Measurements from ENCODE around the gene ITPR1. TPM values are rescaled to one million over a fixed set of nuclear protein-coding genes. Genes with fewer than 3 reads are reported as not detected.

ITPR1 gene
- total RNA-seq, 2 donors from 2014 or later: 254 to 283 TPM

DNA sequence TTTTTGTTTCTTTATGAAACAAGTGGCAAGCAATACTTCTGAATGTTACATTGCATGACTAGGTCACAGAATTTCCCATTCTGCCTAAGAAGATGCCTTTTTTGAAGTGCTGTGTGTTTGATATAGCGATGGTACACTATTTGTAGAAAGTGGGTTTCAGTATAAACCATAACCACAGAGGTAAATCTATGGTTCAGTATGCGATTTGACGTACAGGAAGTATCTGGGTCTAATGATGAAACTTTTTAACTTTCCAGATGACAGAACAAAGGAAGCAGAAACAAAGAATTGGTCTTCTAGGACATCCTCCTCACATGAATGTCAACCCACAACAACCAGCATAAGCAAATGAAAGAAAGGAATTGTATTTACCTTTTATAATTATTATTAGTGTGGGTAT is 352.7 kb downstream of the ITPR1 start:
- H3K27ac ChIP-seq: no peak overlapping the region
- DNase-seq (ENCODE audit: low spot score): no peak
- H3K4me3 ChIP-seq: no peak overlapping the region
- H3K9me3 ChIP-seq: no peaks in the 10 kb centered on the region
- H3K27me3 ChIP-seq (replicated peaks; ENCODE audit: insufficient read depth): no peaks in the 10 kb centered on the region
- H3K36me3 ChIP-seq: no peaks in the 10 kb centered on the region
- TF ChIP-seq, protein P1, sequence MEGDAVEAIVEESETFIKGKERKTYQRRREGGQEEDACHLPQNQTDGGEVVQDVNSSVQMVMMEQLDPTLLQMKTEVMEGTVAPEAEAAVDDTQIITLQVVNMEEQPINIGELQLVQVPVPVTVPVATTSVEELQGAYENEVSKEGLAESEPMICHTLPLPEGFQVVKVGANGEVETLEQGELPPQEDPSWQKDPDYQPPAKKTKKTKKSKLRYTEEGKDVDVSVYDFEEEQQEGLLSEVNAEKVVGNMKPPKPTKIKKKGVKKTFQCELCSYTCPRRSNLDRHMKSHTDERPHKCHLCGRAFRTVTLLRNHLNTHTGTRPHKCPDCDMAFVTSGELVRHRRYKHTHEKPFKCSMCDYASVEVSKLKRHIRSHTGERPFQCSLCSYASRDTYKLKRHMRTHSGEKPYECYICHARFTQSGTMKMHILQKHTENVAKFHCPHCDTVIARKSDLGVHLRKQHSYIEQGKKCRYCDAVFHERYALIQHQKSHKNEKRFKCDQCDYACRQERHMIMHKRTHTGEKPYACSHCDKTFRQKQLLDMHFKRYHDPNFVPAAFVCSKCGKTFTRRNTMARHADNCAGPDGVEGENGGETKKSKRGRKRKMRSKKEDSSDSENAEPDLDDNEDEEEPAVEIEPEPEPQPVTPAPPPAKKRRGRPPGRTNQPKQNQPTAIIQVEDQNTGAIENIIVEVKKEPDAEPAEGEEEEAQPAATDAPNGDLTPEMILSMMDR (IDR thresholded peaks at IDR 0.05): no peak
- no peak for ATAC-seq (ENCODE audit: insufficient number of reproducible peaks, low FRiP score, low read depth)
- H3K4me1 ChIP-seq (ENCODE audit: control insufficient read depth in 1 of 2, low read depth in 2 of 2): peaks cover 0 to 10% of the 10 kb centered on the region in 2 donors

DNA sequence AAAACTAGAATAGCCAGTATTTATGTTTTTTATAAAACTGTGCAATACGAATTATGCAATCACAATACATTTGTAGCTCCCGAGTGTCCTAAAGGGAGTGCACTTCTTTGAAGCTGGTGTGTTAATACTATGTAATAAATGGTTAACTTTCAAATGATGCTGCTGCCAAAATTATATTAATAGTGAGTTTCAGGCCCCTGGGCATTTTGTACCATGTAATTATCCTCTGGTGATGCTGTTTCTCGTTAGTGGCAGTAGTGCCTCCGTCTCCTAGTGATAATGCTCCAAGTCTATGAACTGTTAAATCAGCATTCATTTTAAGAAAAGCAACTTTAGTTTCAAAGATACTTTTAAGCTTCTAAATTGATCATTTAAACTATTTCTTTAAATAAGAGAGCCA is 353.4 kb downstream of the ITPR1 start:
- no peak for ATAC-seq (ENCODE audit: insufficient number of reproducible peaks, low FRiP score, low read depth)
- H3K4me1 ChIP-seq (ENCODE audit: control insufficient read depth in 1 of 2, low read depth in 2 of 2): peaks cover 0 to 10% of the 10 kb centered on the region in 2 donors
- TF ChIP-seq, protein P1 (IDR thresholded peaks at IDR 0.05): no peak

DNA sequence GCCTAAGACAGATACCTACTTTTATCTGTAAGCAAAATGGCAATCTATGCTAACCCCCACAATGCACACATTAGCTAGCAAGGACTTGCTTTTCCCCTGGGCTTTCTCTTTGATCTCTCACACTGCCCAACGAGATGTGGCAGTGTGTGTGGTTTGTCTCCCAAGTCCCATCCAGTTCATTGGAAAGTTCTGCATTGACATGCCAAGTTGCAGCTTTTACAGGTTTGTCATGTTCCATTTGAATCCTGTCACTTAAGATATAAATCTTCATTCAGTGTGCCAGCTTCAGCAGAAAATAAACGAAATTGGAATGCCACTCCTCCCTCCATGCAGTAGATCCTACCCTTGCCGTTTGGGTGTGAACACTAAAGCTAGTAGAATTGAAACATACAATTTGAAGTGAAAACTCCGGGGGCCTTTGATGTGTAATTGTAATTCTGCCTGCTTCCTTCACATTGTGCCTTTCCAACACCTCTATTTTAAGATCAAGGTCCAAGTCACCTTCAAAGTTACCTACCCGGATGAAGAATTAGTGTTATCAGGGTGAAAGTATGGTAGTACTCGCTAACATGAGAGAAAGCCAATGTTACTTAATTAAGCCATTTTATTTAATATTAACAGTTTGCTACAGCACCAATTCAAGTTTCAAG is 355.2 kb downstream of the ITPR1 start:
- peaks cover 0 to 11% of the 10 kb centered on the region in 2 donors for H3K4me1 ChIP-seq (ENCODE audit: control insufficient read depth in 1 of 2, low read depth in 2 of 2)
- ATAC-seq (ENCODE audit: insufficient number of reproducible peaks, low FRiP score, low read depth) (no peak), DNase-seq (ENCODE audit: low spot score) (no peak)
- TF ChIP-seq, protein P1 (IDR thresholded peaks at IDR 0.05): no peak
- H3K27me3 ChIP-seq (replicated peaks; ENCODE audit: insufficient read depth): no peaks in the 10 kb centered on the region
- no peaks in the 10 kb centered on the region for H3K36me3 ChIP-seq
- H3K4me3 ChIP-seq: no peak overlapping the region
- H3K9me3 ChIP-seq: no peaks in the 10 kb centered on the region
- H3K27ac ChIP-seq: no peak overlapping the region

More for the DNA sequence above, 353.4 kb downstream of the ITPR1 start:
- Histone ChIP-seq H3K27me3 (replicated peaks; ENCODE audit: insufficient read depth) (no peaks in the 10 kb centered on the region), H3K36me3 (no peaks in the 10 kb centered on the region), H3K9me3 (no peaks in the 10 kb centered on the region), H3K27ac (no peak overlapping the region), H3K4me3 (no peak overlapping the region)
- DNase-seq (ENCODE audit: low spot score): no peak

DNA sequence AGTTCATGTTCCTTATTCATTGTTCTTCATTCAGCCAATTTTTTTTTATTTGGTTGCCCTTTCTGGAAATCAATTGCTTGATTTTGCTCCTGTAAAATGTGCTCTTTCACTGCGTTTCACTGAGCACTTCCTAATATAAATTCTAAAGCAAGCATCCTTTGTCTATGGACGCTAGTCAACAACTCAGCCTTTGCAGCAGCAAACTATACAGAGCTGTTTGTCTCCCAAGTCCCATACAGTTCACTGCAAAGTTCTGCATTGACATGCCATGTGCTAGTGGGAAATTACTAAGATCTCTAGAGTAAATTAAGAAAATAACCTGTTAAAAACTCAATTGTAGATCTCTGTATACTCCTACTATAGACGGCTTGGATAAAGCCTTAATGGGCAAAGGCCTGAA is 356.0 kb downstream of the ITPR1 start:
- no peaks in the 10 kb centered on the region for H3K36me3 ChIP-seq
- H3K27ac ChIP-seq: no peak overlapping the region

DNA sequence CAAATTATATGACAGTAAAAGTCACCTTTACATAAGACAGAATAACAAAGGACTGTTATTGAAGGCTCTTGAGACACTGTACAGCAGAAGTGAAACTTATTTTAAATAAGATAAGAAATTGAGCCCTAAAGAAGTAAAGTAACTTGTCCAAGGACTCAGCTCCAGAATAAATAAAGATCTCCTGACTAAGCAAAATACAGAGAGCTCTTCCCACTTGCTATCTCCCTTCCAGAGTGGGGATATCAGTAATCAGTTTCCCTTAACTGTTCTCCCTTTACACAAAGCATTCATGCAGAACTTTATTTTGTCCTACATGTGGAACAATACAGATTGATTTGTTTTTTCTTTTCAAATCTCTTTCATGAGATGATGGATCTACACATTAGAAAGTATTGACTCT is 356.6 kb downstream of the ITPR1 start:
- H3K4me3 ChIP-seq: no peak overlapping the region
- DNase-seq (ENCODE audit: low spot score) (no peak), ATAC-seq (ENCODE audit: insufficient number of reproducible peaks, low FRiP score, low read depth) (no peak)
- H3K27me3 ChIP-seq (replicated peaks; ENCODE audit: insufficient read depth): no peaks in the 10 kb centered on the region
- peaks cover 3 to 17% of the 10 kb centered on the region in 2 donors for H3K4me1 ChIP-seq (ENCODE audit: control insufficient read depth in 1 of 2, low read depth in 2 of 2)
- H3K9me3 ChIP-seq: no peaks in the 10 kb centered on the region
- H3K27ac ChIP-seq: no peak overlapping the region
- no peaks in the 10 kb centered on the region for H3K36me3 ChIP-seq
- TF ChIP-seq, protein P1 (IDR thresholded peaks at IDR 0.05): no peak

More for the DNA sequence above, 356.0 kb downstream of the ITPR1 start:
- ATAC-seq (ENCODE audit: insufficient number of reproducible peaks, low FRiP score, low read depth) (no peak), DNase-seq (ENCODE audit: low spot score) (no peak)
- Histone ChIP-seq H3K4me1 (ENCODE audit: control insufficient read depth in 1 of 2, low read depth in 2 of 2) (peaks cover 2 to 17% of the 10 kb centered on the region in 2 donors), H3K27me3 (replicated peaks; ENCODE audit: insufficient read depth) (no peaks in the 10 kb centered on the region), H3K9me3 (no peaks in the 10 kb centered on the region), H3K4me3 (no peak overlapping the region)
- TF ChIP-seq, protein P1 (IDR thresholded peaks at IDR 0.05): no peak

All from thoracic aorta (tissue), 2 donors.